ENCODE measurements around the gene ZNF839.

- TF ChIP-seq GATA2 (IDR thresholded peaks at IDR 0.05; ENCODE audit: low read depth, low read length) = no peak
- TF ChIP-seq GATA3 (IDR thresholded peaks at IDR 0.05; ENCODE audit: low read depth, low read length) = no peak
These were observed 31.5 kb downstream of the ZNF839 start for GRCh38 chr14:102351023-102351422.
